Subcutaneous adipose tissue (tissue), 4 donors: ENCODE measurements around the gene PGGT1B. TPM values are rescaled to one million over a fixed set of nuclear protein-coding genes. Genes with fewer than 3 reads are reported as not detected.

ENCODE experiments used
- total RNA-seq, 4 donors: library from RNA; depleted of rRNA; stranded (reverse); fragments of >200 nt; gene quantifications; one replicate each; pipeline ENCODE4 v1.1.0, GENCODE V29; 2016
- TF ChIP-seq, protein P1 (sequence below): fragments of 450-650 bp; IDR thresholded peaks from one replicate; pipeline ENCODE4 v1.5.1; 2016; ENCODE audit warnings: low read depth, mild to moderate bottlenecking, control low read depth, antibody characterized with exemption, moderate library complexity

PGGT1B gene
- total RNA-seq, 4 donors from 2014 or later, result 9.8 to 24.1 (median 11.3) TPM

DNA sequence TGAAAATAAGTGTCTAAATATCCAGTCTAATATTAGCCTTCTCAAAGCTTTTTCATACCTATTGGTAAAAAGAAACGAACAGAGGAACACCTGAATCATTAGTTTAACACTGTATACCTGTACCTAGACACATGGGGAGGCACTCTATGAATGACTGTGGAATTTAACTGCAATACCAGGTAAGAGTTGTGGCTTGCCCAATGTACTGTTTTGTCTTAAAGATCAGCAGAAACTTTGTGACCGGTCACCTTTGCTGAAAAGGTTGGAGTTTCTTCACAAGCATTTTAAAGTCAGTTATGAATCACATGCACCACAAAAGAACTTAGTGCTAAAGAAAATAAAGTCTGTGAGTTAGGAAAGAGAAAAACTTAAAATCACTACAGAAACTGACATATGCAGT, 2.4 kb downstream of the PGGT1B start:
- TF ChIP-seq, protein P1, sequence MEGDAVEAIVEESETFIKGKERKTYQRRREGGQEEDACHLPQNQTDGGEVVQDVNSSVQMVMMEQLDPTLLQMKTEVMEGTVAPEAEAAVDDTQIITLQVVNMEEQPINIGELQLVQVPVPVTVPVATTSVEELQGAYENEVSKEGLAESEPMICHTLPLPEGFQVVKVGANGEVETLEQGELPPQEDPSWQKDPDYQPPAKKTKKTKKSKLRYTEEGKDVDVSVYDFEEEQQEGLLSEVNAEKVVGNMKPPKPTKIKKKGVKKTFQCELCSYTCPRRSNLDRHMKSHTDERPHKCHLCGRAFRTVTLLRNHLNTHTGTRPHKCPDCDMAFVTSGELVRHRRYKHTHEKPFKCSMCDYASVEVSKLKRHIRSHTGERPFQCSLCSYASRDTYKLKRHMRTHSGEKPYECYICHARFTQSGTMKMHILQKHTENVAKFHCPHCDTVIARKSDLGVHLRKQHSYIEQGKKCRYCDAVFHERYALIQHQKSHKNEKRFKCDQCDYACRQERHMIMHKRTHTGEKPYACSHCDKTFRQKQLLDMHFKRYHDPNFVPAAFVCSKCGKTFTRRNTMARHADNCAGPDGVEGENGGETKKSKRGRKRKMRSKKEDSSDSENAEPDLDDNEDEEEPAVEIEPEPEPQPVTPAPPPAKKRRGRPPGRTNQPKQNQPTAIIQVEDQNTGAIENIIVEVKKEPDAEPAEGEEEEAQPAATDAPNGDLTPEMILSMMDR, result no peak

DNA sequence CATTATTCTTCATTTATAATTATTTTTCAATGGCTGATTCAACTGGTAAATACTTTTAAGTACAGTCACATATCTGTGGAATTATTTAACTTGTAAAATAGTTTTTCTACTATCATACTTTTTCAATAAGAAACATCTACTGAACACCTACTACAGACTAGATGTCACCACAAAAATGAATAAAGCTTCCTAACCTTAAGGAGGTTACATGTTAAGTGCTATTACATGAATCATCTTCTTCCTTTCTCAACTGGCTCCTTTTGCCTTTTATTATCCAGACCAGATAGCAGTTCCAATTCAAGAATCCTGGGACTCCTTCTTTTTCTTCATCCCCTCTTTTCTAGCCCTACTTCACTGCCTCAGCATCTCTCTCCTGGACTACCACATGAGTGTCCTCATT, 4.7 kb downstream of the PGGT1B start:
- TF ChIP-seq, protein P1, result no peak

DNA sequence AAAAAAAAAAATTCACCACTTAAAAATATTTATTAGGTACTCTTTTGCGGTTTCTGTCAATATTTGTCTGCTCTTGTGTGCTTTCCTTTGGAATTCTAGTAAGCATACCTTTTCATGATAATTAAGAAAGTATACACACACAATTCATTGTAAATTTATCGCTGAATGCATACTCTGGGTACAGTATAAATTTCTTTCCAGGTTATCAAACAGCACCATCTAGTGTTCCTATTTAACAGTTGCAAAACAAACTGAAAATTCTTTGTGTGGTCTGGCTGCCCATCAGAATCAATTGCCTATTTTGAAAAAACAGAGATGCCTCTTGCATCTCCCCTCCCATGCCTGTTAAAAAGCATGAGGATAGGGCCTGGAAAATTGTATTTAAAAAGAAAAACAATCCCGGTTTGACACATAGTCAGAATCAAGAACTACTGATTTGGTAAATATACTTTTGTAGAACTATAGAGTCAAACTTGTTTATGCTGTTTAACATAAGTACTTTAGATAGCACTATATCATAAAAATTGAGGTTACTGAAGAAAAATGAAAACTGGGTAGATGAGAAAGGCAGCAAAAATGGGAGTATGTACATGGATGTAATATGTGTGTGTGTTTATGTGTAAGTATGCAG, 16.2 kb downstream of the PGGT1B start:
- TF ChIP-seq, protein P1, result no peak

DNA sequence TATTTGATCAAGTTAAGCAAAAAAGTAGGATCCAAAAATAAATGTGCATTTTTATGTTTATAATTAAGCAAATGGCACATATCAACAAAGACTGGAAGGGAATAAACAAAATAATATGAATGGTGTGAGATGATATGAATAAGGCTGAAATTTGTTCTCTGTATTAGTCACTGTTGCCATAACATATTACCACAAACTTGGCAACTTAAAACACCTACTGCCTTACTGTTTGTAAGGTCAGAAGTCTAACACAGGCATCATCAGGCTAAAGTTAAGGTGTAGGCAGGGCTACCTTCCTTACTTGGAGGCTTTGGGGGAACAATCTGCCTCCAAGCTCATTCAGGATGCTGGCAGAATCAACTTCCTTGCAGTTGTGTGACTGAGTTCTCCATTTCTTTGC, 19.3 kb downstream of the PGGT1B start:
- TF ChIP-seq, protein P1, result no peak

DNA sequence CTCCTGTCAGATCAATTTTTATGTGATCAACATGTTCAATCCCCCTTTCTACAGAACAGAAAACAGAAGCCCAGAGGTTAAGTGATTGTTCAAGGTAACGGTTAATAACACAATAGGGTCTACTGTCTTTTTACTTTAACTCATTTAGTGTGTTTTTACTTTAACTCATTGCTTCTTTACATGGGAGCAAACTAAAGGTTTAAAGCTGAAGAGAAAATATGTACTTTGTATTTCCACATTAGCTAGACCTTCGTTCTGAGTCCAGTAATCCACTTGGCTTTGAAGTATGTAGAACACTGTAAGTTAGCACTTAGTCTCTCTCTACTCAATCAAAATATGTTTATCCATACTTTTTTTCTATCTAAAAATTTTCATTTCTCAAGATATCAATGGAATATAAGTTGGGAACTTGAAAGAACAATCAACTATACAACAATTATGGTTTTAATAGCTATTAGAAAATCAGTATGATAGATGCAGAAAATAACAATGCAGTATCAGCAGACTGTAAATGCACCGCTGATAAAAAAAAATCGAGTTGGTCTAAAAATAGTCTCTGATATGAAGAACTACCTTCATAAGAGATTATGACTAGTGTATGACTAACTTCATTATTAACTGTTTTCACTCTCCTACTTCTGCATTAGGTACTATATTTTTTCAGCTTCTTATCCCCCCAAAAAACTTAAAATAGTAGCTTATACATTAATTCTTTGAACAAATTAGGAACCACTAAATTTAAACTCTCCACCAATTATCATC, 20.6 kb downstream of the PGGT1B start:
- TF ChIP-seq, protein P1, result no peak

DNA sequence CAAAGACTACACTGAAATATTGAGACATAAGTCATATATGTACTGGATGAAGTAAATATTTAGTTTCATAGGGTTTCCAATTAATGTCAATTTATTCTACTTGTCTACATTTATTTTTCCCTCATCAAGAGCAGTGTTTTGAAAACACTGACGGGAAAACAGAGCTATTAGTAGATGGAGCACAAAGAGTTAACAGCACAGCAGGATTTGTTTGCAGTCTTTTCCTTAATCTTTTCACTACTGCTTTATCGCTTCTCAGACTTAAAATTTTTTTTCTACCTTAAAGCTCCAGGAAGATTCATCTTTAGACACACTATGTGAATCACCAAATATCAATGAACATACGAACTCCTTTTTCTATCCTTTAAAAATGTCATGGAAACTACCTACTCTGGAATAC, 25.6 kb downstream of the PGGT1B start:
- TF ChIP-seq, protein P1, result no peak

DNA sequence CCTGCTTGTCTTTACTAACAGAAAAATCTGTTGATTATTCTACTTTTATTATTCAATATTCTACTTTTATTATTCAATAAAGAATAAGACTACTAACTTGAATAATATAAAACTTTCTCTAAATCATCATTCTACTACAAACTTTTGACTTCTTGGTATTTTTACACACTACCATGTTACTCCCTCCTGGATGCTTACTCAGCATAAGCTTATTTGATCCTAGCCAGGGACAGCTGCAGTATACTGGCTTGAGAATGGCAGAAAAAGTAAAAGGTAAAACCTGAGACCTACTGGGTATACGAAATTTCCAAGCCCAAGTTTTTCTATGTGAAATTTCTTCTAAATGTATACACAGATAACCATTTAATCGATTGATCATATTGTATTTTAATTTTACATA, 26.1 kb downstream of the PGGT1B start:
- TF ChIP-seq, protein P1, result no peak
